SJSA1 (cell line): ENCODE data around the gene AQP12B. TPM values are rescaled to one million over a fixed set of nuclear protein-coding genes. Genes with fewer than 3 reads are reported as not detected.

Experiments used
- DNase-seq, 2 experiments: peaks; one replicate each; pipeline ENCODE4 v3.0.0-alpha.2; 2015 to 2020; ENCODE audit warnings: low spot score in 2 of 2, low read depth in 1 of 2
- H3K27ac ChIP-seq: fragments of 250-450 bp; sonication (Bioruptor Pico); 2 replicates; pipeline ENCODE4 v1.5.1; 2020; ENCODE audit warnings: mild to moderate bottlenecking, moderate library complexity
- H3K27me3 ChIP-seq: fragments of 250-450 bp; sonication (Bioruptor Pico); replicated peaks from 2 replicates; pipeline ENCODE4 v1.5.1; 2020; ENCODE audit warnings: mild to moderate bottlenecking, moderate library complexity
- H3K36me3 ChIP-seq: fragments of 250-450 bp; sonication (Bioruptor Pico); 2 replicates; pipeline ENCODE4 v1.5.1; 2020; ENCODE audit warnings: mild to moderate bottlenecking
- H3K4me1 ChIP-seq: fragments of 250-450 bp; sonication (Bioruptor Pico); replicated peaks from 2 replicates; pipeline ENCODE4 v1.6.1; 2021; ENCODE audit warnings: mild to moderate bottlenecking
- H3K4me3 ChIP-seq: fragments of 250-450 bp; sonication (Bioruptor Pico); 2 replicates; pipeline ENCODE4 v1.5.1; 2020; ENCODE audit warnings: mild to moderate bottlenecking
- H3K9me3 ChIP-seq: fragments of 250-450 bp; sonication (Bioruptor Pico); replicated peaks from 2 replicates; pipeline ENCODE4 v1.5.1; 2020; ENCODE audit warnings: mild to moderate bottlenecking
- total RNA-seq: library from RNA; depleted of rRNA; stranded (reverse); fragments of >200 nt; shearing (Covaris generic); gene quantifications from 2 replicates; pipeline ENCODE4 v1.2.3, GENCODE V29; 2014; rRNA removed

AQP12B gene
- total RNA-seq, 1 experiment from 2014 or later: not detected

GRCh38 chr2:240629619-240629967 lies 53.1 kb downstream of the AQP12B start:
- Histone ChIP-seq H3K4me1 (0 out of 2 replicates have a peak, but pooled peaks cover 3% of the 10 kb centered on the region), H3K4me3 (no peak overlapping the region), H3K9me3 (peaks cover 6% of the 10 kb centered on the region; the same call in 1 of the 2 replicates), H3K27ac (no peak overlapping the region), H3K27me3 (no peaks in the 10 kb centered on the region), H3K36me3 (no peaks in the 10 kb centered on the region)
- DNase-seq: no peak

DNA sequence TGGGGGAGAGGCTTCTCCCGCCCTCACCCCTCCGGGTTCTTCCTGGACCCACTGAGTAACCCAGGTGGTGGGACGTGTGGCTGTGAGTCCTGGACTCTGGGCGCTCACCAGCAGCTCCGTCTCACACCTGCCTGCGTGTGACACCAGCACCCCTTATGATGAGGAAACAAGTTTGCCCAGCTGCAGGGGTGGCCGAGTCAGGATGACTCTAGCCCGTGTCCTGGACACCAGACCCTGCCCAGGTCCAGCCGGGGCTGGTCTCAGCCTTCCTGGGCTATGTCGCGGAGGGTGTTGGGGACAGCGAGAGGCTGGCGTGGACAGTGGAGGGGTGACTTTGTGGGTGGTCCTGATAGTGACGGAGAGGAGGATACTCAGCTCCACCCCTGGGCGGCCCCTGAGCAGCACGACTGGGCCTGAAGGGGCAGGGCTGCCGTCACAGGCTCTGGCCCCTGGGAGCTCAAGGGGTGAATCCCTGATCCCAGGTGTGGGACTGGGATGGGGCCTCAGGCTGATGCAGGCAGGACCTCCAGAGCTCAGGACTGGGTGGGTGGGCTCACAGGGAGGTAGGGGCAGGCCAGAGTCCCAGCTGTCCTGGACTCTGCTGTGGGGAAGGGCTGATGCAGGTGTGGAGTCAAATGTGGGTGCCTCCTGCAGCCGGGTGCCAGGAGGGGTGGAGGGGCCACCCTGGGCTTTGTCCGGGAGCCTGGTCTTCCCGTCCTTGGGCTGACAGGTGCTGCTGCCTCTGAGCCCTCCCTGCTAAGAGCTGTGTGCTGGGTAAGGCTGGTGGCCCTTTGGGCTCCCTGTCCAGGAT lies 53.7 kb downstream of the AQP12B start:
- Histone ChIP-seq H3K4me1 (0 out of 2 replicates have a peak, but pooled peaks cover 3% of the 10 kb centered on the region), H3K36me3 (no peaks in the 10 kb centered on the region), H3K27ac (no peak overlapping the region), H3K9me3 (peaks cover 6% of the 10 kb centered on the region; the same call in 1 of the 2 replicates), H3K4me3 (no peak overlapping the region), H3K27me3 (no peaks in the 10 kb centered on the region)
- no peak for DNase-seq

DNA sequence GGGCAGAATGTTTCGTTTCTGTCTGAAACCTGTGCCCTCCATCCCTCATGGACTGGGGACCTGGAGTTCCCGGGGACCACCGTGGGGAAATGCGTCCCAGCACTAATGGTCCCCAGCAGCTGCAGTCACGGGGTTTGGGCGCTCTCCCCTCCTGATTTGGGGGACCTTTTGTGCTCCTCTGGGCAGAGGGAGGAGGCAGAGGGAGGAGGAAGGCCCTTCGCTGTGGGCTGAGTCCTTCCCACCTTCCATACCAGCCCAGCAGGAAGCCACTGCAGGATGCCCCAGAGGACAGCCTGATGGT lies 54.2 kb downstream of the AQP12B start:
- Histone ChIP-seq H3K36me3 (no peaks in the 10 kb centered on the region), H3K27me3 (no peaks in the 10 kb centered on the region), H3K27ac (no peak overlapping the region), H3K4me1 (0 out of 2 replicates have a peak, but pooled peaks cover 3% of the 10 kb centered on the region), H3K9me3 (peaks cover 2% of the 10 kb centered on the region; the same call in 1 of the 2 replicates), H3K4me3 (no peak overlapping the region)
- DNase-seq: no peak

DNA sequence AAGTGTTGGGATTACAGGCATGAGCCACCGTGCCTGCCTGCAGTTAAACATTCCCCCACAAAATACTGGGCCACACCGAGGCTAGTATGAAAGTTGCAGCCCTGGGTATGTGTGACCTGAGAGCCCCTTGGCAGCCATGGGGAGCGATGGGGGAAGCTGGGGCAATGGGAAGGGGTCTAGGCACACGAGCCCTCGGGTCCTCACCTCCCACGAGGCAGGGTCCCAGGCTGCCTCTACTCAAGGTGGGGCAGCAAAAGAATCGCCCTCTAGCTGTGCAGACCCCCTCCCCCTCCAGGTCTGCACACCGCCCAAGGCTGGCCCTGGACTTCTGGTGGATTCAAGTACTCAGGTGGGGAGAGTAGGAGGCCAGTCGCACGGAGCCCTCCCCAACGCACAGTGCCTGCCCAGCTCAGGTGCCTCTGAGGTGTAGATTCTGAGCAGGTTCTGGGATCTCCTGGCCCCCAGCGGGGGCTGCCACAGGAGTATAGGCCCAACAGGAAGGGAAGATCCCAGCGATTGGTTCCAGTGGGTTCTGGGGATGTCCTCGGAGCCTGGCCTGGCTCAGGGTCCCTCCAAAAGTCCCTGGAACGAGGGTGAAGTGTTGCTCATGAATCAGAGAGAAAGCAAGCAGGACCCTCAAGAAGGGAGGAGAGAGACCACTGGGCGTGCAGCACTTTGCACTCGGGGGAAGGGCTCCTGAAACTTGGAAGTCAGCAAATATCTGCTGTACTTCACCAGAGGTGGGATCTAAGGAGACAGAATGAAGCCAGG lies 54.8 kb downstream of the AQP12B start:
- H3K27me3 ChIP-seq: no peaks in the 10 kb centered on the region
- no peak for DNase-seq
- H3K4me3 ChIP-seq: no peak overlapping the region
- H3K27ac ChIP-seq: no peak overlapping the region
- no peaks in the 10 kb centered on the region; the same call in 1 of the 2 replicates for H3K9me3 ChIP-seq
- H3K4me1 ChIP-seq: 0 out of 2 replicates have a peak, but pooled peaks cover 3% of the 10 kb centered on the region
- no peaks in the 10 kb centered on the region for H3K36me3 ChIP-seq

DNA sequence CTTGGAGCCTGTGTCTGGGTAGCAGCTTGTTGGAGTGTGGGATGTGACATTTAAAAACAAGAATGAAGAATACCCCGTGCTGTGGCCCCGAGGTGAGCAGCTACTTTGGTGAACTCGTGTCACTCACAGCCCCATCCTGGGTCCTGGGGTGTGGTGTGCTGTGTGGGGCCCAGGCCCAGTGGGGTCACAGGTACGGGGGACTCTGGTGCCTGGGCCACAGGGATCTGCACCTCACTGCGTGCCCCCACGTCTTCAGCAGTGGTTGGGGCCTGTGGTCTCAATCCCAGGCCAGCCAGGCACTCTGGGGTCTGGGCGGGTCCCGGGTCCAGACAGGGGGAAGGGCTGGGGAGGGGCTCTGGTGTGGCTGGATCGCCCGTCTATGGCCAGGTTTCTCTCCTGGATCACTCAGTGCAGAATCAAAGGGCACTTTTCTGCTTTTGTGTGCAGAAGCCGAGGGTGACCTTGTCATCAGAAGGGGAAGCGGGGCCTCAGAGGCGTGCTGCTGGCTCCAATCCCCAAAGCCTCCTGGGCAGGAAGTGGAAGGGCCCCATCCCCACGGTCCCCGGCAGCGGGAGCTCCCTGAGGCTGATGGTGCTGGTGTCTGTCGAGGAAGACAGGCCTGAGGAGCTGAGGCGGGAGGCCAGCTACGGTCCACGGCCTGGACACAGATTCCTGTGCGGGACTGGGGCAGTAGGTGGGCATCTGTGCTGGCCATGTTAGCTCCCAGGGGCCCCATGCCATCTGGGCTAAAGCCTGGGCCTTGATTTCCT lies 56.0 kb downstream of the AQP12B start:
- H3K27ac ChIP-seq: no peak overlapping the region

More for the DNA sequence above, 56.0 kb downstream of the AQP12B start:
- no peaks in the 10 kb centered on the region for H3K27me3 ChIP-seq
- H3K4me1 ChIP-seq: 0 out of 2 replicates have a peak, but pooled peaks cover 3% of the 10 kb centered on the region
- DNase-seq: no peak
- H3K4me3 ChIP-seq: no peak overlapping the region
- no peaks in the 10 kb centered on the region; the same call in 1 of the 2 replicates for H3K9me3 ChIP-seq
- H3K36me3 ChIP-seq: no peaks in the 10 kb centered on the region

Other genes starting within 250 kb of the AQP12B start
- gene GPC1, start 247.2 kb downstream of the AQP12B start, total RNA-seq: 63.4 and 108 TPM in 2 replicates
- 8.1 and 18.8 TPM in 2 replicates for gene ANKMY1, start 124.9 kb downstream of the AQP12B start, total RNA-seq
- gene DUSP28, start 122.5 kb downstream of the AQP12B start, total RNA-seq: 3.9 and 8.6 TPM in 2 replicates
- gene RNPEPL1, start 114.4 kb downstream of the AQP12B start, total RNA-seq: 14.3 and 14.9 TPM in 2 replicates
- gene CAPN10, start 96.2 kb downstream of the AQP12B start, total RNA-seq: 17.7 and 34.0 TPM in 2 replicates
- gene GPR35, start 57.4 kb downstream of the AQP12B start, total RNA-seq: 0.13 TPM in 1 of 2 replicates, not detected in the other
- not detected in 2 replicates for gene AQP12A, start 9.0 kb upstream of the AQP12B start, total RNA-seq
- not detected in 2 replicates for gene KIF1A, start 137.3 kb upstream of the AQP12B start, total RNA-seq
- gene AGXT, start 185.9 kb upstream of the AQP12B start, total RNA-seq: 0.26 TPM in 1 of 2 replicates, not detected in the other
- gene MAB21L4, start 213.3 kb upstream of the AQP12B start, total RNA-seq: 0.42 and 0.91 TPM in 2 replicates
- not detected in 2 replicates for gene CROCC2, start 223.5 kb upstream of the AQP12B start, total RNA-seq